ENCODE results near the gene LATS2.
"Not testable (repeated sequence)": the region's sequence is repeated elsewhere in the genome, so short reads cannot be mapped to it uniquely, and the experiment has no call there.

The LATS2 gene

GRCh38 chr13:20990910-20991525 is 70.4 kb downstream of the LATS2 start:
- no peak for DNase-seq

- DNase-seq: no peak
These were observed 71.6 kb downstream of the LATS2 start for GRCh38 chr13:20989656-20990321.

- DNase-seq: no peak
These were observed 72.3 kb downstream of the LATS2 start for GRCh38 chr13:20988909-20989655.

GRCh38 chr13:20988033-20988908 is 73.1 kb downstream of the LATS2 start:
- DNase-seq: no peak

GRCh38 chr13:20987599-20987998 is 73.8 kb downstream of the LATS2 start:
- DNase-seq: no peak

GRCh38 chr13:20984879-20985278 is 76.5 kb downstream of the LATS2 start:
- DNase-seq: peak; percentile 31

- no peak for DNase-seq
These were observed 78.0 kb downstream of the LATS2 start for GRCh38 chr13:20983386-20983785.

GRCh38 chr13:20981370-20982095 is 79.9 kb downstream of the LATS2 start:
- DNase-seq: no peak

- DNase-seq: no peak
These were observed 80.5 kb downstream of the LATS2 start for GRCh38 chr13:20980899-20981298.

- DNase-seq: no peak
These were observed 81.0 kb downstream of the LATS2 start for GRCh38 chr13:20980430-20980829.

- DNase-seq: no peak
These were observed 84.0 kb downstream of the LATS2 start for GRCh38 chr13:20977394-20977793.

GRCh38 chr13:20974981-20975585 is 86.3 kb downstream of the LATS2 start:
- no peak for DNase-seq

GRCh38 chr13:20973886-20974425 is 87.4 kb downstream of the LATS2 start:
- no peak for DNase-seq

GRCh38 chr13:20972731-20973130 is 88.7 kb downstream of the LATS2 start:
- no peak for DNase-seq

- DNase-seq: peak; percentile 17
These were observed 92.2 kb downstream of the LATS2 start for GRCh38 chr13:20969182-20969581.

GRCh38 chr13:20968745-20969144 is 92.6 kb downstream of the LATS2 start:
- no peak for DNase-seq

- DNase-seq: no peak
These were observed 94.0 kb downstream of the LATS2 start for GRCh38 chr13:20967340-20967739.

- DNase-seq: peak; percentile 37
These were observed 96.5 kb downstream of the LATS2 start for GRCh38 chr13:20964904-20965303.

- DNase-seq: not testable (repeated sequence)
These were observed 99.7 kb downstream of the LATS2 start for GRCh38 chr13:20961663-20962062.

GRCh38 chr13:20960663-20961309 is 100.6 kb downstream of the LATS2 start:
- DNase-seq: no peak

All from fibroblast of skin of abdomen (primary cell).